GM23248 (cell line): ENCODE results near the gene FOXL2. TPM values are rescaled to one million over a fixed set of nuclear protein-coding genes. Genes with fewer than 3 reads are reported as not detected.
A peak's percentile ranks its signal among the peaks of the same experiment; 100 is the strongest.
"Not testable (repeated sequence)": the region's sequence is repeated elsewhere in the genome, so short reads cannot be mapped to it uniquely, and the experiment has no call there.

ENCODE experiments used
- DNase-seq: peaks from one replicate; pipeline ENCODE4 v3.0.0-alpha.2; 2015
- H2AFZ ChIP-seq: fragments of 200-600 bp; sonication (generic); 2 replicates; pipeline ENCODE4 v1.6.1; 2016; ENCODE audit warnings: antibody characterized with exemption
- H3F3A ChIP-seq: fragments of 200-600 bp; sonication (generic); 2 replicates; pipeline ENCODE4 v1.6.1; 2016; ENCODE audit warnings: mild to moderate bottlenecking, antibody characterized with exemption, mixed run types; ENCODE audit not compliant: insufficient read depth
- H3K27ac ChIP-seq: fragments of 200-600 bp; sonication (generic); 2 replicates; pipeline ENCODE4 v1.5.1; 2016; ENCODE audit warnings: mild to moderate bottlenecking
- H3K27me3 ChIP-seq: fragments of 200-600 bp; sonication (generic); replicated peaks from 2 replicates; pipeline ENCODE4 v1.6.1; 2016; ENCODE audit warnings: mild to moderate bottlenecking; ENCODE audit not compliant: insufficient read depth
- H3K36me3 ChIP-seq: fragments of 200-600 bp; sonication (generic); 2 replicates; pipeline ENCODE4 v1.6.1; 2016; ENCODE audit warnings: low read depth, mild to moderate bottlenecking
- H3K4me1 ChIP-seq: fragments of 200-600 bp; sonication (generic); 2 replicates; pipeline ENCODE4 v1.6.1; 2016; ENCODE audit warnings: mild to moderate bottlenecking; ENCODE audit not compliant: insufficient read depth
- H3K4me2 ChIP-seq: fragments of 200-600 bp; sonication (generic); one replicate; pipeline ENCODE4 v1.6.1; 2016; ENCODE audit warnings: mild to moderate bottlenecking; ENCODE audit not compliant: unreplicated experiment
- H3K4me3 ChIP-seq: fragments of 200-600 bp; sonication (generic); 2 replicates; pipeline ENCODE4 v1.5.1; 2016; ENCODE audit warnings: mild to moderate bottlenecking
- H3K79me2 ChIP-seq: fragments of 200-600 bp; sonication (generic); 2 replicates; pipeline ENCODE4 v1.6.1; 2016; ENCODE audit warnings: mild to moderate bottlenecking; ENCODE audit not compliant: insufficient read depth
- H3K9ac ChIP-seq: fragments of 200-600 bp; sonication (generic); 2 replicates; pipeline ENCODE4 v1.6.1; 2016; ENCODE audit warnings: mild to moderate bottlenecking
- H3K9me2 ChIP-seq: fragments of 200-600 bp; sonication (generic); 2 replicates; pipeline ENCODE4 v1.6.1; 2016; ENCODE audit warnings: mixed run types, mild to moderate bottlenecking, moderate library complexity; ENCODE audit not compliant: insufficient read depth
- H3K9me3 ChIP-seq: fragments of 200-600 bp; sonication (generic); one replicate; pipeline ENCODE4 v1.6.1; 2017; ENCODE audit warnings: low read depth
- H4K20me1 ChIP-seq: fragments of 200-600 bp; sonication (generic); 2 replicates; pipeline ENCODE4 v1.6.0; 2016; ENCODE audit not compliant: insufficient read depth
- EZH2 ChIP-seq: fragments of 200-600 bp; sonication (generic); IDR thresholded peaks from 2 replicates; pipeline ENCODE4 v1.6.1; 2018; ENCODE audit warnings: antibody characterized with exemption, mild to moderate bottlenecking; ENCODE audit not compliant: insufficient read depth, poor library complexity, severe bottlenecking
- EZH2phosphoT487 ChIP-seq: fragments of 200-600 bp; sonication (generic); IDR thresholded peaks from 2 replicates; pipeline ENCODE4 v1.6.1; 2018; ENCODE audit warnings: antibody characterized with exemption, moderate library complexity, mild to moderate bottlenecking, low read depth; ENCODE audit not compliant: insufficient read depth
- WGBS, 2 experiments: methylation state at CpG; one replicate each; pipeline ENCODE4 v1.1.6; 2015 to 2017; ENCODE audit warnings: low lambda C conversion rate in 2 of 2, low coverage in 1 of 2; ENCODE audit errors: missing lambda C conversion rate in 2 of 2; 5-methylcytosine and 5-hydroxymethylcytosine counted together
- in situ Hi-C: fragments of 300-500 bp; cut with MboI; formaldehyde crosslinking; loops from 2 replicates; pipeline ENCODE4 v1.15.0; 2020
- polyA plus RNA-seq: library from polyadenylated mRNA; unstranded; fragments of >200 nt; fragmentation: Nextera tagmentation; extraction: Ambion mirVana; gene quantifications from 2 replicates; pipeline ENCODE4 v1.2.1, GENCODE V29; 2016
- total RNA-seq: library from RNA; depleted of rRNA; stranded (reverse); fragments of >200 nt; shearing (Covaris generic); gene quantifications from 2 replicates; pipeline ENCODE4 v1.2.3, GENCODE V29; 2014

FOXL2 gene
- total and polyA plus RNA-seq, 2 experiments from 2014 or later = 0.71 to 3.6 TPM

GRCh38 chr3:138933981-138934691, 12.8 kb downstream of the FOXL2 start:
- in situ Hi-C loops = loop anchor here (10.0 kb wide), 1 partner anchor 401 kb away; no protein-coding TSS in a partner anchor
- H3K4me3 ChIP-seq = no peak overlapping the region
- H4K20me1 ChIP-seq = no peaks in the 10 kb centered on the region
- TF ChIP-seq EZH2phosphoT487 = no peak
- no peak for TF ChIP-seq EZH2
- no peaks in the 10 kb centered on the region for H3K9me2 ChIP-seq
- H3K9ac ChIP-seq = no peak overlapping the region
- no peak overlapping the region for H3K27ac ChIP-seq
- 63 to 77% methylated on average over 3 of the region's 3 CpGs for WGBS, 2 experiments
- H3K4me1 ChIP-seq = 0 out of 2 replicates have a peak, but pooled peaks cover 8% of the 10 kb centered on the region
- H3F3A ChIP-seq = no peaks in the 10 kb centered on the region
- H2AFZ ChIP-seq = no peak overlapping the region
- H3K27me3 ChIP-seq = peaks cover 26% of the 10 kb centered on the region
- no peaks in the 10 kb centered on the region for H3K36me3 ChIP-seq
- DNase-seq = no peak
- H3K79me2 ChIP-seq = no peaks in the 10 kb centered on the region
- no peak overlapping the region for H3K4me2 ChIP-seq
- no peaks in the 10 kb centered on the region for H3K9me3 ChIP-seq

DNA sequence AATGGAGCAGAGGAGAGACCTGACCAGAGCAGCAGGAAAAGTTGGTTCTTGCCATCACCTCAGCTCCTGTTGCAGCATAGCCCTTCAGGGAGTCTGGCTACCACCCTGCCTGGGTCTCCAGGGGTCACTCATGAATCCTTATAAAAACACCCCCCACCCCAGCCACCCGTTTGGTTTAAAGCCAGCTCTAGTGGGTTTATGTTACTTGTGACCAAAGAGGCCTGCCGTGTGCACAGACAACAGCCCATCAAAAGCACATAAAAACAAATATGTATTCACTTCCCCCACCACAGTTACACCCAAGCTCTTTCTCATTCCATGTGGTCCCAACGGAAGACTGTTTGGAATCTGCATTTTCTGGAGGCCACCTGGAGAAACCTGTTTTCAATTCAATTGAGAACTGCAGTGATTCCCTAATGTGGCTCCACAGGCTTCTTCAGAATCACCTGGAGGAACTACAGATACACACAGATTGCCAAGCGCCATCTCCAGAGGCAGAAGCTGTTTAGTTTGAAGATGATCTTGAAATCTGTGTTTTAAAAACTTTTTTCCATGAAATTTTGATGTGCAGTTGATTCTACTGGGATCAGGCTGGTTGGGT, 13.8 kb downstream of the FOXL2 start:
- H3F3A ChIP-seq = no peaks in the 10 kb centered on the region
- TF ChIP-seq EZH2phosphoT487 = no peak
- no peak for TF ChIP-seq EZH2
- no peak overlapping the region for H3K9ac ChIP-seq
- no peak overlapping the region for H2AFZ ChIP-seq
- DNase-seq = no peak
- in situ Hi-C loops = loop anchor here (10.0 kb wide), 1 partner anchor 402 kb away; no protein-coding TSS in a partner anchor
- H3K9me3 ChIP-seq = no peaks in the 10 kb centered on the region
- no peaks in the 10 kb centered on the region for H3K9me2 ChIP-seq
- 0 out of 2 replicates have a peak, but pooled peaks cover 8% of the 10 kb centered on the region for H3K4me1 ChIP-seq
- no peak overlapping the region for H3K27ac ChIP-seq
- no peaks in the 10 kb centered on the region for H3K79me2 ChIP-seq
- H3K27me3 ChIP-seq = peaks cover 17% of the 10 kb centered on the region
- H3K4me2 ChIP-seq = no peak overlapping the region
- no peak overlapping the region for H3K4me3 ChIP-seq
- H4K20me1 ChIP-seq = no peaks in the 10 kb centered on the region
- WGBS, 2 experiments = 83 to 84% methylated on average over 4 of the region's 4 CpGs
- H3K36me3 ChIP-seq = no peaks in the 10 kb centered on the region

DNA sequence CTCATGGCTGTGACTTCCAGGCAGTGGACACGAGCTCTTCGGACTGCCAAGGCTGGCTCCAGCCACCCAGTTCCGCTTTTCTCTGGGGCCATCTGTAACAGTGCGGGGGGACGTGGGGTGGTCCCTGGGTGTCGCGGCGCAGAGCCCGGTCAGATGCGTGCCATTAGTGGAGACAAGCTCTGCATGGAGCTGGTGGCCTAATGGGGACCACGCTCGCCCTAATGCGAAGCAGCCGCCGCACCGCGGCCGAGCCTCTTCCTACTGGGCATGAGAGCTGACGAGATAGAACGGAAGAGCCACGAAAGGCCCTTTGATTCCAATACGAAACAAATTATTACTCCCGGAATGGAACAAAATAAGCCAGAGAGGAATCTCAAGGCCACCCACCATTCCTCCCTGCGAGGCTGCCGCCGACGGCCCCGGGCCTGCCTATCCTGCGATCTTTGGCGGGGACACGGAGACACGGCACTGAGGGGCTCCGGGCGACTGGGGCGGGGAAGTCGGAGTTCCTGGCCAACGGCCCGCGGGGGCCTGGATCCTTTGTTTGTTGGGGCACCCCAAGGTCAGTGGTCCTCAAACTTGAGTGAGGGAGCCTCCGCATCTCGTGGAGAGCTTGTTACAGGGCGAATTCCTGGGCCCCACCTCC, 18.1 kb downstream of the FOXL2 start:
- no peak overlapping the region for H3K4me3 ChIP-seq
- H3K9me3 ChIP-seq = no peaks in the 10 kb centered on the region
- in situ Hi-C loops = no loop called here
- DNase-seq = no peak
- H3K79me2 ChIP-seq = no peaks in the 10 kb centered on the region
- 93 to 94% methylated on average over 40 to 42 of the region's 42 CpGs for WGBS, 2 experiments
- no peak for TF ChIP-seq EZH2phosphoT487
- no peak for TF ChIP-seq EZH2
- H3K9me2 ChIP-seq = no peaks in the 10 kb centered on the region
- no peak overlapping the region for H3K9ac ChIP-seq
- H3F3A ChIP-seq = no peaks in the 10 kb centered on the region
- no peaks in the 10 kb centered on the region for H3K27me3 ChIP-seq
- H4K20me1 ChIP-seq = no peaks in the 10 kb centered on the region
- H3K27ac ChIP-seq = no peak overlapping the region
- no peaks in the 10 kb centered on the region for H3K4me1 ChIP-seq
- no peak overlapping the region for H2AFZ ChIP-seq
- H3K36me3 ChIP-seq = no peaks in the 10 kb centered on the region
- H3K4me2 ChIP-seq = no peak overlapping the region

DNA sequence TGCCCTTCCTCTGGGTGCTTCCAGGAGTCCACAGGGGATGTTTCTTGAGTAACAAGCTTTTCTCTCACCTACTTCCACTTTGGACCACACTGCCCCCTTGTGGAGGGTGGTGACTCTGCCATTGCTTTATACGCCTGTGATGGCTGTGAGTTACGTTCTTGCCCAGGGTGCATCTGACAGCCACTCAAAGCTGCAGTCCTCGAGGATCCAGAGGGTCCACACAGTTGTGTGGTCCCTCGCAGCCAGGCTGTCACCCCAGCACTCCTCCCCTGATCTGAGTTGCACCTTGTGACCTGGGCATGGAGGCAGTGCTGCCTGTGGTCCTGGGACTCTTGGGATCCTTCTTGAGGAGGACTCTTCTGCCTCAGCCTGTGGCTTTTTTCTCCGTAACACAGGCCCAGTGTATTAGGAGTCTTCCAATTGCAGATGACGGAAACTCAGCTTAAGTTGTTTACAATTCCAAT, 23.4 kb downstream of the FOXL2 start:
- H4K20me1 ChIP-seq = no peaks in the 10 kb centered on the region
- peaks cover 11% of the 10 kb centered on the region for H3F3A ChIP-seq
- H3K4me1 ChIP-seq = peaks cover 15% of the 10 kb centered on the region
- H3K27ac ChIP-seq = no peak overlapping the region
- H3K36me3 ChIP-seq = no peaks in the 10 kb centered on the region
- no peaks in the 10 kb centered on the region for H3K9me3 ChIP-seq
- H3K9me2 ChIP-seq = no peaks in the 10 kb centered on the region
- peak; percentile 81 for DNase-seq
- no peaks in the 10 kb centered on the region for H3K79me2 ChIP-seq
- in situ Hi-C loops = loop anchor here (25.0 kb wide), 1 partner anchor 461 kb away; no protein-coding TSS in a partner anchor
- no peaks in the 10 kb centered on the region for H3K27me3 ChIP-seq
- no peak overlapping the region for H3K9ac ChIP-seq
- H3K4me3 ChIP-seq = no peak overlapping the region
- WGBS, 2 experiments = 20 to 24% methylated on average over 6 of the region's 6 CpGs
- no peak for TF ChIP-seq EZH2
- no peak for TF ChIP-seq EZH2phosphoT487
- H2AFZ ChIP-seq = no peak overlapping the region
- no peak overlapping the region for H3K4me2 ChIP-seq

GRCh38 chr3:138922400-138922799, 24.5 kb downstream of the FOXL2 start:
- not testable (repeated sequence) for H3K79me2 ChIP-seq, H3K9me2 ChIP-seq, H3K27me3 ChIP-seq, H3K9ac ChIP-seq, H3K4me3 ChIP-seq, H4K20me1 ChIP-seq, H2AFZ ChIP-seq, H3K9me3 ChIP-seq, H3K36me3 ChIP-seq
- Histone ChIP-seq H3F3A (peaks cover 11% of the 10 kb centered on the region), H3K4me1 (peaks cover 15% of the 10 kb centered on the region), H3K4me2 (peak overlapping the region; percentile 59), H3K27ac (peak overlapping the region; percentile 44)
- in situ Hi-C loops = loop anchor here (25.0 kb wide), 1 partner anchor 460 kb away; no protein-coding TSS in a partner anchor
- DNase-seq = peak; percentile 52
- WGBS, 2 experiments = 80 to 83% methylated on average over 6 of the region's 6 CpGs
